Spleen (tissue), 7 donors: ENCODE measurements around the gene RNF13.

Source experiments
- POLR2A ChIP-seq, 3 donors: fragments of 450-650 bp; IDR thresholded peaks; one replicate each; pipeline ENCODE4 v1.5.1; 2017; ENCODE audit warnings: antibody characterized with exemption in 3 of 3, mild to moderate bottlenecking in 1 of 3
- TF ChIP-seq, protein P1 (sequence below), 11 experiments: fragments of 200-600 bp in 7 of 11; fragments of 450-650 bp in 4 of 11; sonication (generic) in 4 of 11; IDR thresholded peaks in 8 of 11; conservative IDR thresholded peaks in 3 of 11; 1 replicate in 7 of 11; 2 replicates in 4 of 11; pipeline versions ENCODE4 v1.4.0 to v1.8.0; 2016 to 2021; ENCODE audit warnings: antibody characterized with exemption in 11 of 11, inconsistent platforms in 4 of 11, mild to moderate bottlenecking in 1 of 11
- donor health status: DM: no; HTN: no; CAD: no; lungs with moderate emphysema.
- donor health status: DM: no; HTN: no; CAD: no.
- donor health status: DM: no; HTN: no; CAD: no.

DNA sequence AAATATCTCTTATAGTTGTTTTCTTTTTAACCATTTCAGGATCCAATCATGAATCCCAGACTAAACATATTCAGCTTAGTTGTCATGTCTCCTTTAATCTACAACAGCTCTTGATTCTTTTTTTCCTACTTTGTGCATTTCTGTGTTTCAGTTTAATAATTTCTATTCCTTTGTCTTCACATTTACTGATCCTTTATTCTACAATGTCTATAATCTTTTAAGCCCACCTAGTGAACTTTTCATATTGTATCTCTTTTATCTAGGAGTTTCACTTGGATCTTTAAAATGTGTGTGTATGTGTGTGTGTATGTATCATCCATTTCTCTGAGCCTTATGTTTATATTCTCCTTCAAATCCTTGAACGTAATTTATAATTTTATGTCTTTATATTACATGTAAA, 70.1 kb downstream of the RNF13 start:
- TF ChIP-seq, protein P1, sequence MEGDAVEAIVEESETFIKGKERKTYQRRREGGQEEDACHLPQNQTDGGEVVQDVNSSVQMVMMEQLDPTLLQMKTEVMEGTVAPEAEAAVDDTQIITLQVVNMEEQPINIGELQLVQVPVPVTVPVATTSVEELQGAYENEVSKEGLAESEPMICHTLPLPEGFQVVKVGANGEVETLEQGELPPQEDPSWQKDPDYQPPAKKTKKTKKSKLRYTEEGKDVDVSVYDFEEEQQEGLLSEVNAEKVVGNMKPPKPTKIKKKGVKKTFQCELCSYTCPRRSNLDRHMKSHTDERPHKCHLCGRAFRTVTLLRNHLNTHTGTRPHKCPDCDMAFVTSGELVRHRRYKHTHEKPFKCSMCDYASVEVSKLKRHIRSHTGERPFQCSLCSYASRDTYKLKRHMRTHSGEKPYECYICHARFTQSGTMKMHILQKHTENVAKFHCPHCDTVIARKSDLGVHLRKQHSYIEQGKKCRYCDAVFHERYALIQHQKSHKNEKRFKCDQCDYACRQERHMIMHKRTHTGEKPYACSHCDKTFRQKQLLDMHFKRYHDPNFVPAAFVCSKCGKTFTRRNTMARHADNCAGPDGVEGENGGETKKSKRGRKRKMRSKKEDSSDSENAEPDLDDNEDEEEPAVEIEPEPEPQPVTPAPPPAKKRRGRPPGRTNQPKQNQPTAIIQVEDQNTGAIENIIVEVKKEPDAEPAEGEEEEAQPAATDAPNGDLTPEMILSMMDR (IDR thresholded peaks at IDR 0.05 in 8 of 11, conservative IDR thresholded peaks at IDR 0.05 in 3 of 11): no peak
- TF ChIP-seq POLR2A (IDR thresholded peaks at IDR 0.05): no peak
